Measurements from ENCODE around the gene DAB2IP.
"Not testable (repeated sequence)": the region's sequence is repeated elsewhere in the genome, so short reads cannot be mapped to it uniquely, and the experiment has no call there.

DNA sequence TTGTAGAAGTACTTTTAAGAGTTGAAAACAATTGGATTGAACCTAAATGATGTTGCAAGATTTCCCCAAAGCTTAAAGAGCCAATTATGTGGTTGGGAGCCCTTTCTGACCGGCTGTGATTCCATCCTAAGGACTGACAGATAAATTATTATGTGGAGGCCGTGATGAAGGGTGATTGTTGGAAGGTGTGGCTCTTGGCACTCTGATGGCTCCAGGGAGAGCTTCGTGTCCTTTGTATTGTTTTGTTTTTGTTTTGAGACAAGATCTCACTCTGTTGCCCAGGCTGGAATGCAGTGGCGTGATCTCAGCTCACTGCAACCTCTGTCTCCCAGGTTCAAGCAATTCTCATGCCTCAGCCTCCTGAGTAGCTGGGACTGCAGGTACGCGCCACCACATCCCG lies 32.5 kb upstream of the DAB2IP start:
- TF ChIP-seq, protein P1, sequence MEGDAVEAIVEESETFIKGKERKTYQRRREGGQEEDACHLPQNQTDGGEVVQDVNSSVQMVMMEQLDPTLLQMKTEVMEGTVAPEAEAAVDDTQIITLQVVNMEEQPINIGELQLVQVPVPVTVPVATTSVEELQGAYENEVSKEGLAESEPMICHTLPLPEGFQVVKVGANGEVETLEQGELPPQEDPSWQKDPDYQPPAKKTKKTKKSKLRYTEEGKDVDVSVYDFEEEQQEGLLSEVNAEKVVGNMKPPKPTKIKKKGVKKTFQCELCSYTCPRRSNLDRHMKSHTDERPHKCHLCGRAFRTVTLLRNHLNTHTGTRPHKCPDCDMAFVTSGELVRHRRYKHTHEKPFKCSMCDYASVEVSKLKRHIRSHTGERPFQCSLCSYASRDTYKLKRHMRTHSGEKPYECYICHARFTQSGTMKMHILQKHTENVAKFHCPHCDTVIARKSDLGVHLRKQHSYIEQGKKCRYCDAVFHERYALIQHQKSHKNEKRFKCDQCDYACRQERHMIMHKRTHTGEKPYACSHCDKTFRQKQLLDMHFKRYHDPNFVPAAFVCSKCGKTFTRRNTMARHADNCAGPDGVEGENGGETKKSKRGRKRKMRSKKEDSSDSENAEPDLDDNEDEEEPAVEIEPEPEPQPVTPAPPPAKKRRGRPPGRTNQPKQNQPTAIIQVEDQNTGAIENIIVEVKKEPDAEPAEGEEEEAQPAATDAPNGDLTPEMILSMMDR (IDR thresholded peaks at IDR 0.05; ENCODE audit: insufficient read depth, low read depth, low read length), result not testable (repeated sequence)
- TF ChIP-seq EZH2 (IDR thresholded peaks at IDR 0.05; ENCODE audit: insufficient read depth, low read length), result not testable (repeated sequence)
